HG03175 (cell line): ENCODE results near the gene WDR11.
A peak's percentile ranks its signal among the peaks of the same experiment; 100 is the strongest.
"Not testable (repeated sequence)": the region's sequence is repeated elsewhere in the genome, so short reads cannot be mapped to it uniquely, and the experiment has no call there.

Source experiments
- ATAC-seq: cut with Tn5 transposase; IDR thresholded peaks from one replicate; pipeline ENCODE4 v1.9.1; 2021; ENCODE audit warnings: mild to moderate bottlenecking, moderate library complexity; ENCODE audit not compliant: unreplicated experiment

The WDR11 gene

DNA sequence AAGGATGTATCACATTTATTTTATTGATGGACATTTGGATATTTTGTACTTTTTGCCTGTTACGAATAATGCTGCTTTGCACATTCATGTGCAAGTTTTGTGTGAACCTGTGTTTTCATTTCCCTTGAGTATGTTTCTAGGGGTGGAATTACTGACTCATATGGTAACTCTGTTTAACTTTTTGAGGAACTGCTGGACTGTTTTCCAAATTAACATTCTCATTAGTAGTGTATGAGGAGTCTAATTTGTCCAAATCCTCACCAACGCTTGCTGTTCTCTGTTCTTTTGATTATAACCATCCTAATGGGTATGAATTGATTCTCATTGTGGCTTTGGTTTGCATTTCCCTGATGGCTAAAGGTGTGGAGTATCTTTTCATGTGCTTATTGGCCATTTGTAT, 3.2 kb downstream of the WDR11 start:
- ATAC-seq = no peak

DNA sequence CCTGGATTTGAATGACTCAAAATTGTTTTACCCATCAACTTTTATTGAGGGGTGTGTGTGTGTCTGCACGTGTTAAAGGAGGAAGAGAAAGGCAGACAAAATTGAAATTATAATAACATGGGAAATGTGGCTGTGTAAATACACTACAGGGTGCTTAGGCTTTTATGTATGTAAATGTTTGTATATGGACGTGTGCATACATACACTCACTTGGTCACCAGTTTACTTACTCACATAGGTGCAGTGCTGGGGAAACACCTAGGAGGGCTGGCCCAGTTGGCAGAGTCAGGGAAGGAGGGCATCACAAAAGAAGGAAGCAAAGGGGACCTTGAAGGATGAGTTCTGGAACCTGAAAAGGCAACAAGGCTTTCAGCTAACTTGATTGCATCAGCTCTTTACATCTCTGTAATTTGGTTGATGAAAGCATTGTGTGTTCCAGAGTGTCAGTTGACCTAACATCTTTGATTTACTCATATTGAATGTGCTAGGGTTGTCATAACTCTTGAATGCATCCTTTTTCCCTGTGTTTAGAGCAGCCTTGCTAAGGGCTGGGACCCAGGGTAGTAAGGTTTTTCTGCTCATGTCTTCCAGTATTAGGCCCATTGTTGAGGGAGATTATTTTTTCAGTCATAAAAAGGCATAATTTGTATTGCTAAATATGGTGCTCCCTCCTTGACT, 10.2 kb downstream of the WDR11 start:
- ATAC-seq = no peak

DNA sequence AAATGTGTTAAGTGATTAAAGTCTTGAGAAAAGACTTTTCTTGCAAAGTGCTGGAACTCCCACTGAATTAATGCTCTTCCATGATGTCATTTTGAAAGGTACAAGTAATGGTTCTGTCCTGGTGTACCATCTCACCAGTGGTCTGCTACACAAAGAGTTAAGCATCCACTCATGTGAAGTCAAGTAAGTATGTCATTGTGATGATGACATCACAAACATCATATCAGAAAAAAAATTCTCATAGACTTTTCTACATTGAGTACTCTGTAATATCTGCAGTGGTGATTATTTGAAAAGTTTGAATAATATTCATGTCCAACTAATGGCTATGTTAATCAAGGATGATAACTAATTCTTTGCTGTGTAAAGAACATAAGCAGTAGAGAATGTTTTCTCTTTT, 22.6 kb downstream of the WDR11 start:
- no peak for ATAC-seq

DNA sequence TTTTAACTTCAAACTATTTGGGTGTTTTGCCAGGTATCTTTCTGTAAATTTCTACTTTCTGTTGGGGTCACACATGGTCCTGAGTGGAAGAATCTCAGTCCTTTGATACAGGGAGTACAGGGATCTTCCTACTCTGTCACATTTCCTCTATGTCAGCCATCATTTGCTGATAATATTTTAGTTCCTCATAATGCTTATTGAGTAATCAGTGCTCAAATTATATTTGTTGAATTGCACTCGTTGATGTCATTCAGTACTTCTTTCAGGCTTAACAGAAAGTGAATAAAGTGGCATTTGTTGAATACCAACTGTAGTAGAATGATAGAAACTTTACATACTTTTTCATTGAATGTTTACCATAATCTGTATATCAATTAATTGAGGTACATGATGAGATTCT, 31.9 kb downstream of the WDR11 start:
- ATAC-seq = no peak

DNA sequence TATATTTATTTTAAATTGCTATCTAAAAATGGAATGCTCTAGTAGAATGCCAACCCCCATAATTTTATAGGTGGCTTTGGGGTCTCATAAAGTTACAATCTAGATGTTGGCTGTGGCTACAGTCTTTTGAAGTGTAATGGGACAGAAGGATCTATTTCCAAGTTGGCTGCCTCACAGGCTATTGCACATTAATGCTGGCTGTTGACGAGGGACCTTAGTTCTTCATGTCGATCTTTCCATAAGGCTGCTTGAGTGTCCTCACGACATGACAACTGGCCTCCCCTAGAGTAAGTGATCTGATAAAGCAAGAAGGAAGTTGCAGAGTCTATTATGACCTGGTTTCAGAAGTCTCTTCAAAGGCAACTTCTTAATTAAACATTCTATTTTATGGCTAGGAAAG, 36.3 kb downstream of the WDR11 start:
- no peak for ATAC-seq

DNA sequence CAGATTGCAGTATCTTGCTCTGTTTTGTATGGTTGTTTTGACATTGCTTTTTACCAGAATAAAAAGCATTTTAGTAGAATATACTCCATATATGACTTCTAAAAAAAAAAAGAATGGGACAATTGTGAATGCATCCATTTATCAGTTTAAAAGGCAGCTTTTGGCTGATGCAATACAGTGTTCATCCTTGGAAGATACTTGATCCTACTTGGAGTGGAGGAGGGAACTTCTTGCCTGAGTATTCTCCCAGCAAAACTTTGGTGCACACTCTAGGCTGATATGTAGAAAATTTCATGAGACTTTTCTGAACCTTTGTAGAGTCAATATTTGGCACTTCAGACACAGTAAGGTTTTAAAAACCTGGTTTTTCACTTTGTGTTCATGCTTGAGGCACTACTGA, 40.2 kb downstream of the WDR11 start:
- ATAC-seq = no peak

DNA sequence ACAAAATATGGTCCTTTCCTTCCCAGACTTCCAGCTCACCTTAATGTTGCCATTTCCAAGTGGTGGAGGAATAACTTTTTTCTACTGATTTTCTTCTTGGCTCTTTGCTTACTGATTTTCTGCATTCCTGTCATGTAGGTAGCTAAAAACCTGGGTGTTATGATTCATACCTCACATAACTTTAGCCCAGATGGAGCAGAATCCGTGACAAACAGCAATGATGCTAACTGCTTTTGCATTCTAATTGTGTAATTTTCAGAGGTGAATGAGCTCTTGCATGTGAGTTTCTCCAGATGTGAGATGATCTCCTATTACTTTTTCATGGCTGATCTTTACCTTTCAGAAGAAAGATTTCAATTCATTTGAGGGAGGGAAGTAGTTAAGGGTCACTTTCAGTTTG, 43.4 kb downstream of the WDR11 start:
- no peak for ATAC-seq

DNA sequence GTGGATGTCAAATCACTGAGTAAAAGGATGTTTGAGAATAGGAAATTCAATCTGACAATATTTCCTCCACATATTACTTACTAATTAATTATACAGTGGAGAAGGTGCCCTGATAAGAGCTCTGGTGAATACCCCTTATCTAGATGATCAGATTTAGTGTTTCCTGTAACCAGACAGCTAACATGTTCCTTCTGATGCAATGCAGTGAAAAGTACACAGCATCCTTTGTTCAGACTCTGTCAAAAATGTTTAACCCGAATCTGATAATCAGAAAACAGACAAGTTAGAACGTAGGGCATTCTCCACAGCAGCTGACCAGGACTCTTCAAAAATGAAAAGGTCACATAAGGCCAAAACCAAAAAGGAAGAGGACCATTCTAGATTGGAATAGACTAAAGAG, 46.2 kb downstream of the WDR11 start:
- ATAC-seq = no peak

DNA sequence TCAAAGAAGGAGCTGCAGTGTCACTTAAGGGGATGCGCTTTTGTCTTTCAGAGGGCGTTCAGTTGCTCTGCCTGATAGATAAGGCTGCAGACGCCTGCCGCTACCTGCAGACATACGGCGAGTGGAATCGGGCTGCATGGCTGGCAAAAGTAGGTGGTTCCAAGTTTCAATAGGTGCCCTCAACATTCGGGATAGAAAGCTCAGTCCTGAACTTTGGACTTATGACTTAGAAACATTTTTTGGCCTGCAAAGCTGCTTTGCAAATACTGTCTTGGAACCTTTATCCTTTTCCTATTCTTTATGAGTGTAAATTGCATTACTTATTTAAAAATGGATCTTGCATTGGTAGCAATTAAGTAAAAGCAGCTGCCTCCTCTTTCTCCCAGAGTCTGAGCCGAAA, 54.1 kb downstream of the WDR11 start:
- ATAC-seq = no peak

DNA sequence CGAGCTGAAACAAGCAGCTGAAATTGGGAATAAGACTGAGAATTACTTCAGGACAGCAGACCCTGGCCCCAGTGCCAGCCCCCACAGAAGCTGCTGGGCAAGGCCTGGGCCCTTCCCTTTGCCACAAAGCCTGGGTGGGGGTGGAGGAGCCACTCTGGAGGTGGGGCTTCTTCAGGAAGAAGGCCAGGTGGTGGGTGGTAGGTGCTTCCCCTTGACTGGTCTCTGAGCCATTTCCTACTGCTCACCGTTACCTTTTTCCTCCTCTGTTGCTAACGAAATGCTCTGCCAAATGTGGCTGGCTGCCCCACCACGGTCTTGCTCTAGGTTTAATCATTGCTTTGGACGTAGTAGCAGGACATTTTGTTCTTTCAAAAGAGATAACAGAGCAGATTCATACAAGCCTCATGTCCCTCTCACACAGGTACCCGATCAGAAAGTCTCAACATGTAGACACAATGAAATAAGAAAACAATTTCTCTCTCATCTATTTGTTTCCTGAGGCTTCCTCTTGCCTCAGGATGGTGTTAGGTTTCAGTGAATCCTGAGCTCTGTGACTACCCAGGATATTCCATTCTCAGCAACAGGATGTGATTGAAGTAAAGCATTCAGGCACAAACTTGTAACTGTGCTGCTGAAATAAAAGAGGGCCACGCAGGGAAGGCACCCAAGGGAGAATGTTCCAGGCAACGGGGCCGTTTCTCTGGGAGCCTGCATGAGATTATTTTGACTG, 66.5 kb downstream of the WDR11 start:
- no peak for ATAC-seq

DNA sequence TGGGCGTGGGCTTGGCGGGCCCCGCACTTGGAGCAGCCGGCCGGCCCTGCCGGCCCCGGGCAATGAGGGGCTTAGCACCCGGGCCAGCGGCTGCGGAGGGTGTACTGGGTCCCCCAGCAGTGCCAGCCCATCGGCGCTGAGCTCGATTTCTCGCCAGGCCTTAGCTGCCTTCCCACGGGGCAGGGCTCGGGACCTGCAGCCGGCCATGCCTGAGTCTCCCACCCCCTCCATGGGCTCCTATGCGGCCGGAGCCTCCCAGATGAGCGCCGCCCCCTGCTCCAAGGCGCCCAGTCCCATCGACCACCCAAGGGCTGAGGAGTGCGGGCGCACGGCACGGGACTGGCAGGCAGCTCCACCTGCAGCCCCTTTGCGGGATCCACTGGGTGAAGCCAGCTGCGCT, 72.7 kb downstream of the WDR11 start:
- not testable (repeated sequence) for ATAC-seq

DNA sequence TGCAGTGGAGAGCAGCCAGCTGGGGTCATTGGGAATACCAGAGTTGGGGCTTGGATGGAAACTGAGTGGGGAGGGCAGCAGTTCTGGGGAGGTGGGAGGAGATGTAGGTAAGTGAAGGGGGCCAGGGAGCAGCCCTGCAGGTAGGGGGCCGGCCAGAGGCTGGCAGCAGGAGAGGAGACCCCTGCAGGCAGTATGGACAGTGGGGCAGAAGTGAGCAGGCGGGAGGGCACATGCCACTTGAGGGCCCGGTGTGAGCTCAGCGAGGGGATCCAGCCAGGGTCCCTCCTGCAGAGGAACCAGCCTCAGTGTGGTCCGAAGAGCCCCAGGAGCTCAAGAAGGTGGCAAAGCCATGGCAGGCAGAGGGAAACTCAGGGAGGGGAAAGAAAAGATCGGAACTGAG, 75.4 kb downstream of the WDR11 start:
- no peak for ATAC-seq

DNA sequence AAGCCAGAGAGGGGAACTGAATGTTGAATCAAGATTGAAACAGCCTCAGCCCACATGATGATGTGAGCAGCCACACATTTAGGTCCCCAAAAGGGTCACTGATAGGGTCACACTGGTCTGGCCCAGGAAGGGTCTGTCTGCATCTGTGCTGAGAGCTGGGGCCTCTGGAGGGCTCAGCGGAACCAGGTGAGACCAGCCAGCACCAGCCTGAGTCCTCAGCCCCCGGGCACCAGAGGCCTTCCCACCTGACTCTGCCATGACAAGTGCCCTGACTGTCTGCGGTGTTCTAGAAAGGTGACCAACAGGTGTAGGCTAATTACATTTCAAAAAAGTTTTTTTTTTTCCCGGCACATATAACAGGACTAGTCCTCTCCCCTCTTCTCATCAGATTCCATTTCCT, 76.2 kb downstream of the WDR11 start:
- no peak for ATAC-seq

DNA sequence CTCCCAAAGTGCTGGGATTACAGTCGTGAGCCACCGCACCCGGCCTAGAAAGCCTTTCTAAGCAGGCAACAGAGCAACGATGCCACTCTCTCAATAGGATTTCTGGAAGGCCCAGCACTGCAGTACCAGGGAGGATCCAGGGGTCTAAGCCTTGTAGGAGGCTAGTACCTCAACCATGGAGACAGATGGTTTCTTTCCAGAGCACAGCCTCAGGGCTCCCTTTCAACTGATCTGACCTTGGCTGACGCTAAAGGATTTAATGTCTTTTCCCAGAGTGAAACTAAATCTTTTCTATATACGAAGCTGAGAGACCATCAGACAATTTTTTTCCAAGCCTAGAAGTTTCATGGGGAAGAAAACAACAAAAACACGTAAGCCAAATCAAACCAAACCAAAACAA, 78.0 kb downstream of the WDR11 start:
- ATAC-seq = no peak

DNA sequence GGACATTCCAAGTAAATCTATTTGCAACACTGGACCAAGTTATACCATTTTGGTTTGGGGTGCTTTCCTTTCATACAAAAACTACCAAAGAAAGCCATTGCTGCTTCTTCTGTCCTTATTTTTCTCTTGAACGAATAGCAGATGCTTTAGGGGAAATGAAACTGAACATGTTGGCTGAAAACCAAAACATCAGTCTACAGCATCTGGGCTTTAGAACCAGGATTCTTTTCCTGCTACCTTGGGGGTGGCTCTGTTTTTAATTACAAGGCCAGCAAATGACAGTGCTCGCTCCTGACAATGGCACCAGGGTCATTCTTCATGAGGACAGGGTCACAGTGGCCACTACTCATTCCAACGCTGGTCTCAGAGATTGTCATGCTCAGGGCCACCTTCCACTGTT, 80.3 kb downstream of the WDR11 start:
- ATAC-seq = no peak

DNA sequence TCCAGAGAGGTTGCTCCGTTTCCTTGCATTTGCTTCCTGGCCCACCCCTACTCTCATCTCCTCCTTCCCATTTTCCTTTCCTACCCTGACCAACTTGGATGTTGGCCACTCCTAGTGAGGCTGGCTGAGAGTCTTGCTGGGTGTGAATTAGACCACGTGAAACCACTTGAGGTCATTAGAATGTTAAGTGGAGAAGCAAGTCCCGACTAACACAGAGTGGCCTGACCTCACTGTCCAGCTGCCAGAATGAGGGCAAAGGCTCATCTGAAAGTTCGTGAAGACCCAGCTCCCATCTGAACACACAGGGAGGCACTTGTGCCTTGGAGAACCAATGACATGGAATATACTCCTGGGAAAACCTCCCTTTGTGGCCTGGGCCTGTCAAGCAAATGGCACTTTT, 80.8 kb downstream of the WDR11 start:
- ATAC-seq = no peak

DNA sequence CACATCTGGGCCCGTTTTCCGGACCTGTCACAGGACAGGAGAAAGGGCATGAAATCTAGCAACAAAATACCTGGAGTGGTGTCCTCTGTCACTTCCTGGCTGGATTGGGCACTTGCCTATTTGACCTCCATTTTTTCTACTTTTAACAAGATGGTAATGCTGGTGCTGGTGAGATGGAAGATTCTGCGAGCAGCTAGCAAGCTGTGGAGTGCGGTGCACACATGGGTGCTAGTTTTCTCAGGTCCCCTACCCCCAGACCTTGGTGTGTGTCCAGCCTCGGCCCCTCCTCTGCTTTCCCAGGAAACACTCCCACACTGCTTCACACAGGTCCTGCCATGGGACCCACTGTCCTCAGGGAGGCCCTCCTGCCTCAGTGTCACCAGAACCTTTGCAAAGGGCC, 87.7 kb downstream of the WDR11 start:
- no peak for ATAC-seq

DNA sequence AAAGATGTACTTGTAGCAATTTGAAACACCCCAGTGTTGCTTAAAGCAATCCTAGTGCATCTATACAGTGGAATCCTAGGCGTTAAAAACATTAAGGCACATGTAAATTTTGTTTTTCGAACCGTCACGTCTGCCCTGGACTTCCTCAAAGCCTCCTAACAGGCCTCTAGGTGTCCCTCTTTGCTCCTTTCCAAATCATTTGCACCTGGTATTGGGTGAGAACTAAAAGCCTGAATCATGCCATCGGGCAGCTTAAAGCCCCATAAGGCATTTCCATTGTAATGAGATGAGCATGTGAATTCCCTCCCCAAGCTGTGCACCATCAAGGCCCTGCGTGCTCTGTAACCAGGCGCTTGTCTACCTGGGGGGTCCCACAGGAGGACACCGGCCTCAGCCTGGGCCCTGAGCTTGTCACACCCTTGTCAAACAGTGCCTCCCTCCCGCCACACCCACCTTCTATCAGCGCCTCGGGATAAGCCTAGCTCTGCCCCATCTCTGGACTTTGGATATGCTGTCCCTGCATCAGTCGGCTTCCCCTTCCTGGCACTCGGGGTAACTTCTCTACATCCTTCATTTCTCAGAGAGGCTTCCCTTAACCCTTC, 89.2 kb downstream of the WDR11 start:
- ATAC-seq = no peak

DNA sequence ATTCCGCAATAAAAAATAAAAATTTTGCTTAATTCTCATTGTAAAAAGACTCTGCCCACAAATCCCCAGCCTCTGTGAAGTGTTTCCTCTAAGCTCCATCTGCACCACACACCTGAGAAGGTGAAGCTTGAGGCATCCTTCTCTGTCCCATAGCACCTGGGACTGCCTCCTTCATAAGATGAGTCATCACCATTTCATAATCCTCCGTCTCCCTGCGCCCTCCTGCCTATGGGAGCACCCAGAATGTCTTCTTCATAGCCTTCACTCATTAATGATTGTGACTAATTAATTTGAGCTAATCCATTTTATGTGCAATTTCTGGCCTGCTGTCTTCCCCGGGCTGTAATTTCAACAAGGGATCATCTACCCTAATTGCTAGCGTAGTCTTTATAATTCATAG, 90.3 kb downstream of the WDR11 start:
- ATAC-seq = no peak

DNA sequence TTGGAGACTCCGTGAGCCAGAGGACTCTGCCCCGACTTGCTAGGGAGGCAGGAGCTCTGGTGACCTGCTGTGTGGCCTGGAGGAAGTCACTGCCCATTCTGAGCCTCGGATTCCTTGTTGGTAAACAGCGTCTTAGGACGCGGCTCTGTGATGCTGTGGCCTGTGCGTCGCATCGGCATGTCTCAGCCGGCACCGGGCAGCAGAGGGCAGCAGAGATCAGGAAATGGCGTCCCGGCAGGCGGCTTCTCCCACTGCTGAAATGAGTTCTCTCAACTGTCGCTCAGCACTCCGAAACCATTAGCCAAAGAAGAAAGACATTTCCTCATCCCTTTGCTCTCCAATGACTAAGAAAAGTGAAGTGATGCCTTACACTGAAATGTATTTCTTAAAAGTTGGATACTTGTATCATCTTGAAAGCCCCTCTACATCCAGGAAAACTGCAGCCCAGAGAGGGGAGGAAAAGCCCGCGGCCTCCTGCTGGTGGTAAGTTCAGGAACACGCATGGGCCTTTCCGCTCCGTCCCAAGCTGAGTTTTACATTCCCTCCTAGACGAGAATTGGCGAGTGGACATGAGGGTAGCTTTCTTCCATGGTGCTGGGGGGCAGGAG, 91.7 kb downstream of the WDR11 start:
- ATAC-seq = peak; percentile 92

DNA sequence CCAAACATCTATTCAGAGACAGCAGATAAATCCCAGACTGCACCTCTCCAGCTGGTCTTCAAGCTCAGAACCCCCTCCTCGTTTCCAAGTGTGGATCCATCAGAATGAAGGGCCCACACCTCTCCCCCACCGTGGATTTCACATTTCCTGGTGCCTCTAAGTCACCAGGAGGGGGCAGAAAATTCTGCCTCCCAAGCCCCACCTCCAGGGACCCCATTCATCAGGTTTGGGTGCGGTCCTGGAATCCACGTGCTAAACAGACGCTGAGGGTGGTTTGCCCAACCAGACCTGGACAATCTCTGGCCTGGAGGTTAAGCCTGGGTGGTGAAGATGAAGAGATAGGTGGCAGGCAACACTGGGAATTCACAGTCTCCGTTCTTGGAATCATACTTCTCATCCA, 92.4 kb downstream of the WDR11 start:
- no peak for ATAC-seq

DNA sequence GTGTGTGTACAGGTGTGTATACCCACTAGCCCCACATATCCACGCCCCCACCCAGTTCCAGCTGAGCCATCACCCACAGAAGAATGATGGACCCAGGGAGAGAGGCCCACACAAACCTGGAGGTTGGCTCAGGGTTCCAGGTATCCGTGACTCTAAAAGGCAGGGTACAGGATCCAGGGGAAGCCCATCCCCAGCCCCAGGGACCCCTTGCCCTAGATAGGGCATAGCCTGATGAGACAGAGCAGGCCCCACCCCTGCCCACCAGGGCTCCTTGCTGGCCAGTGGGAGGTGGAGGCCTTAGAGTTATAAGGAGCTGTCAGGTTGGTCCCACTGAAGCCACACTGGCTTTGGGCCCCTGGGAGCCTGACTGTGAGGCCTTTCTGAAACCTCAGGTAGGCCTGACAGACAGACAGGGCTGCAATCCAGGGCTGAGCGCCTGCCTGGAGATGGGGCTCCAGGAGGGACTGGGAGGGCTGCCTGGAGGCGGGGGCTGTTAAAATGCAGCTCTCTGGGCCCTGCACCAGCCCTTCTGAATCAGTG, 93.5 kb downstream of the WDR11 start:
- ATAC-seq = no peak
